Epithelial cell of esophagus (primary cell): ENCODE data around the gene MEGF11.

ENCODE experiments used
- DNase-seq: peaks from one replicate; pipeline ENCODE4 v3.0.0; 2010; ENCODE audit warnings: low read depth
- H3K4me3 ChIP-seq: 2 replicates; pipeline ENCODE4 v1.5.1; 2011; ENCODE audit warnings: mild to moderate bottlenecking, low read length, control low read depth
- CTCF ChIP-seq: IDR thresholded peaks from 2 replicates; pipeline ENCODE4 v1.5.1; 2011; ENCODE audit warnings: low read depth, mild to moderate bottlenecking, low read length, control low read depth, inconsistent platforms; ENCODE audit not compliant: insufficient read depth; ENCODE audit errors: missing control alignments

Gene MEGF11

GRCh38 chr15:66130496-66131034 is 123.0 kb downstream of the MEGF11 start:
- TF ChIP-seq CTCF = no peak
- no peak overlapping the region for H3K4me3 ChIP-seq
- no peak for DNase-seq

GRCh38 chr15:66129586-66129985 is 124.0 kb downstream of the MEGF11 start:
- DNase-seq = no peak
- H3K4me3 ChIP-seq = no peak overlapping the region
- no peak for TF ChIP-seq CTCF

GRCh38 chr15:66128116-66128680 is 125.4 kb downstream of the MEGF11 start:
- TF ChIP-seq CTCF = no peak
- DNase-seq = no peak
- no peak overlapping the region for H3K4me3 ChIP-seq

GRCh38 chr15:66126456-66126855 is 127.1 kb downstream of the MEGF11 start:
- TF ChIP-seq CTCF = no peak
- H3K4me3 ChIP-seq = no peak overlapping the region

GRCh38 chr15:66126031-66126441 is 127.5 kb downstream of the MEGF11 start:
- no peak for DNase-seq
- H3K4me3 ChIP-seq = no peak overlapping the region
- no peak for TF ChIP-seq CTCF

More at GRCh38 chr15:66126456-66126855, 127.1 kb downstream of the MEGF11 start:
- DNase-seq = no peak

GRCh38 chr15:66124651-66125050 is 128.9 kb downstream of the MEGF11 start:
- H3K4me3 ChIP-seq = no peak overlapping the region
- TF ChIP-seq CTCF = no peak
- DNase-seq = no peak

GRCh38 chr15:66123799-66124198 is 129.8 kb downstream of the MEGF11 start:
- H3K4me3 ChIP-seq = no peak overlapping the region
- TF ChIP-seq CTCF = no peak

More at GRCh38 chr15:66123799-66124198, 129.8 kb downstream of the MEGF11 start:
- DNase-seq = no peak
